ENCODE data around the gene SDSL. TPM values are rescaled to one million over a fixed set of nuclear protein-coding genes. Genes with fewer than 3 reads are reported as not detected.

SDSL gene
- total and polyA plus RNA-seq, 2 of the 4 experiments (the other 2 are of a cell fraction), result 6.3 to 10.9 TPM

GRCh38 chr12:113459981-113460380 is 37.8 kb downstream of the SDSL start:
- Histone ChIP-seq H2BK5ac (ENCODE audit: low read depth, low read length, poor library complexity, severe bottlenecking) (no peak overlapping the region), H3K4ac (ENCODE audit: low read depth, low read length) (no peak overlapping the region), H2BK20ac (ENCODE audit: low read depth, low read length) (no peak overlapping the region), H4K8ac (ENCODE audit: low read depth in 2 of 2, low read length in 2 of 2) (no peak overlapping the region), H3K9me3 (ENCODE audit: control insufficient read depth, insufficient read depth, low read length) (no peaks in the 10 kb centered on the region), H3K9ac (ENCODE audit: low read depth, low read length) (no peak overlapping the region), H2BK120ac (ENCODE audit: low read depth, low read length) (no peak overlapping the region), H3K36me3 (ENCODE audit: control insufficient read depth, insufficient read depth, low read length) (no peaks in the 10 kb centered on the region), H2AFZ (replicated peaks; ENCODE audit: low read length, poor library complexity) (no peak overlapping the region), H2AK9ac (replicated peaks; ENCODE audit: low read depth, low read length, poor library complexity) (no peak overlapping the region), H2AK5ac (ENCODE audit: low read depth, low read length) (no peak overlapping the region), H3K4me3 (ENCODE audit: insufficient read depth, low read depth, low read length) (no peak overlapping the region), H3K23ac (ENCODE audit: low read depth, low read length) (no peak overlapping the region), H3K27ac (ENCODE audit: insufficient read depth, low read length) (no peak overlapping the region), H2BK15ac (ENCODE audit: low read depth, low read length) (no peak overlapping the region), H4K91ac (ENCODE audit: insufficient read depth, low read depth, low read length) (no peak overlapping the region), H3K18ac (ENCODE audit: low read depth, low read length) (no peak overlapping the region), H3K9me1 (ENCODE audit: insufficient read depth, low read length) (no peaks in the 10 kb centered on the region), H3K79me1 (ENCODE audit: low read depth in 1 of 2, low read length in 2 of 2) (no peaks in the 10 kb centered on the region), H3K27me3 (ENCODE audit: control insufficient read depth, insufficient read depth, low read length) (peaks cover 48% of the 10 kb centered on the region), H3K56ac (ENCODE audit: extremely low read depth, insufficient read depth, low read length) (no peak overlapping the region), H4K5ac (ENCODE audit: low read depth, low read length) (no peak overlapping the region), H4K20me1 (ENCODE audit: insufficient read depth, low read length) (no peaks in the 10 kb centered on the region), H3K4me1 (ENCODE audit: control insufficient read depth, insufficient read depth, low read length) (no peaks in the 10 kb centered on the region; the same call in 1 of the 2 replicates), H3K4me2 (ENCODE audit: low read depth, low read length) (no peak overlapping the region), H3K14ac (replicated peaks; ENCODE audit: low read depth, low read length) (no peak overlapping the region)
- intact Hi-C loops (cut with micrococcal nuclease), result no loop called here
- TF ChIP-seq SMC3 (IDR thresholded peaks at IDR 0.05; ENCODE audit: low read depth, low read length), result no peak
- TF ChIP-seq RCOR1 (IDR thresholded peaks at IDR 0.05; ENCODE audit: insufficient replicate concordance, low read length), result no peak
- no peak for TF ChIP-seq NFE2L2 (IDR thresholded peaks at IDR 0.05; ENCODE audit: low read depth, low read length)
- no peak for TF ChIP-seq MXI1 (IDR thresholded peaks at IDR 0.05; ENCODE audit: borderline replicate concordance, low read depth, low read length)
- no peak for TF ChIP-seq CEBPB (IDR thresholded peaks at IDR 0.05; ENCODE audit: low read depth, low read length)
- no TSS peak for BruUV-seq (replicated peaks)
- in situ Hi-C loops (cut with MboI; ENCODE audit: low sequenced_read_pairs), result loop anchor here (5.0 kb wide), 1 partner anchor 452 kb away; no protein-coding TSS in a partner anchor
- CTCF ChIA-PET, result no interaction called here
- no peak for ATAC-seq (ENCODE audit: low read depth)
- DNase-seq, result no peak
- dilution Hi-C loops (cut with HindIII; ENCODE audit: low sequenced_read_pairs, unreplicated experiment), result no loop called here
- WGBS, 2 experiments (ENCODE audit: extremely low coverage in 2 of 2, insufficient read length in 1 of 2), result 56% methylated on average over 1 of the region's 4 CpGs; no CpG with 5 or more reads in 1 of the 2 experiments
- POLR2A ChIA-PET (ENCODE audit: unreplicated experiment), result no interaction called here
